ENCODE measurements around the gene ABHD13. TPM values are rescaled to one million over a fixed set of nuclear protein-coding genes. Genes with fewer than 3 reads are reported as not detected.

ABHD13 gene
- 10.4 and 10.9 TPM in 2 replicates for total RNA-seq (2014; rRNA removed; shearing (Covaris generic))
- 4.6 and 5.4 TPM in 2 replicates for polyA plus RNA-seq (2016; fragmentation: Nextera tagmentation; extraction: Ambion mirVana)
- long read RNA-seq, full-length matches to known transcripts, result 8 of 9 reads
- long read RNA-seq, partial matches to known transcripts, result 0 of 9 reads
- long read RNA-seq, other reads (novel, unspliced or antisense), result 1 of 9 reads

DNA sequence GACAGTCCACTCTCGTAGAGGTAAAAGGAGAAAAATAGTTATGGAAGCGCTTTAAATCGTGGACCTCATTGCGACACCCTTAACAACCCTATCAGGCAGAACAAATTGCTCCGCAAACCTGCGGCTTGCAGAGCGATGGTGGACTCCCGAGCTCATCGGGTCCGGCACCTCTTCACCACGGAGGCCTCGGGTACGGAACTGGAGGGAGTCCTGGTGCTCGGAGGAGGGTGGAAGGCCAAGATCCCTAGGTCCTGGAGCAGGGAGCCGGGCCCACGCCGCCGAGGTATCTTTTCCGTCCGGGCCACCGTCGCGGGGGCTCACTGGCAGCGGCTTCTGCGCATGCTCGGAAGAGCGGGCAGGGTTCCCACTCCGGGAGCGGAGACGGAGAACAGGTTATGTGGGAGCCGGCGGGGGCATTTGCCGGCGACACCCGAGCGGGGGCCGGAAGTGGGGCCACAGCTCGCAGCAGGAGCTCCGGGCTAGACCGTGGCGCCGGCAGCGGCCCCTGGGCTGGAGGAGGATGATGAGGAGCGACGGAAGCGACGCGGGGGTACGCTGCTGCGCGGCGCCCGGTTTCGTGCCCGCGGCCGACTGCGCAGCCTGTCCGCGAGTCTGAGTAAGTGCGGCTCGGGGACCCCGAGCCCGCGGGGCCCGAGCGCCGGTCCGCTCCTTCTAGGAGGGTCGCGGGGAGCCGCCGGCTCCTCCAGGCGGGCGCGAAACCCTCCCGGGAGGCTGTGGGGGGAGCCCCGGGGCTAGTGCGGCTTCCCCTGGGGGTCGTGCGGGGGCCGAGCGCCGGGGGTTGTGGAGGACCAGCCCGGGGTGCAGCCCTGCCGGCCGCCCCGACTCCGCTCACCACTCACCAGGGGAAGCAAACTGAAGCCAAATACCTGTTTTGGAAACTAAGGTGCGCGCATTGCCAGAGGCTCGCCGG, at the start of gene ABHD13:
Gene ABHD13 (plus strand): TSS at position 349 of the 931 bp plus-strand sequence. CDS start 10,827 bp downstream, outside the sequence.
- peak within 1 kb of the TSS; percentile 91 for H3K4me3 Mint-ChIP-seq
- peak; percentile 95 for DNase-seq (ENCODE audit: low spot score)
- 0 out of 2 replicates have a peak, but pooled peaks cover 3% of the 10 kb centered on the region for H3F3A ChIP-seq (replicated peaks; ENCODE audit: low read depth)
- H3K27me3 ChIP-seq (ENCODE audit: insufficient read depth), result no peaks in the 10 kb centered on the region
- peaks cover 16% of the 10 kb centered on the region for H3K4me1 ChIP-seq (ENCODE audit: insufficient read depth)
- H3K79me2 ChIP-seq (replicated peaks; ENCODE audit: insufficient read depth), result peaks cover 46% of the 10 kb centered on the region
- H4K20me1 ChIP-seq (replicated peaks; ENCODE audit: insufficient read depth), result peaks cover 6% of the 10 kb centered on the region; the same call in 1 of the 2 replicates
- TF ChIP-seq, protein P1, sequence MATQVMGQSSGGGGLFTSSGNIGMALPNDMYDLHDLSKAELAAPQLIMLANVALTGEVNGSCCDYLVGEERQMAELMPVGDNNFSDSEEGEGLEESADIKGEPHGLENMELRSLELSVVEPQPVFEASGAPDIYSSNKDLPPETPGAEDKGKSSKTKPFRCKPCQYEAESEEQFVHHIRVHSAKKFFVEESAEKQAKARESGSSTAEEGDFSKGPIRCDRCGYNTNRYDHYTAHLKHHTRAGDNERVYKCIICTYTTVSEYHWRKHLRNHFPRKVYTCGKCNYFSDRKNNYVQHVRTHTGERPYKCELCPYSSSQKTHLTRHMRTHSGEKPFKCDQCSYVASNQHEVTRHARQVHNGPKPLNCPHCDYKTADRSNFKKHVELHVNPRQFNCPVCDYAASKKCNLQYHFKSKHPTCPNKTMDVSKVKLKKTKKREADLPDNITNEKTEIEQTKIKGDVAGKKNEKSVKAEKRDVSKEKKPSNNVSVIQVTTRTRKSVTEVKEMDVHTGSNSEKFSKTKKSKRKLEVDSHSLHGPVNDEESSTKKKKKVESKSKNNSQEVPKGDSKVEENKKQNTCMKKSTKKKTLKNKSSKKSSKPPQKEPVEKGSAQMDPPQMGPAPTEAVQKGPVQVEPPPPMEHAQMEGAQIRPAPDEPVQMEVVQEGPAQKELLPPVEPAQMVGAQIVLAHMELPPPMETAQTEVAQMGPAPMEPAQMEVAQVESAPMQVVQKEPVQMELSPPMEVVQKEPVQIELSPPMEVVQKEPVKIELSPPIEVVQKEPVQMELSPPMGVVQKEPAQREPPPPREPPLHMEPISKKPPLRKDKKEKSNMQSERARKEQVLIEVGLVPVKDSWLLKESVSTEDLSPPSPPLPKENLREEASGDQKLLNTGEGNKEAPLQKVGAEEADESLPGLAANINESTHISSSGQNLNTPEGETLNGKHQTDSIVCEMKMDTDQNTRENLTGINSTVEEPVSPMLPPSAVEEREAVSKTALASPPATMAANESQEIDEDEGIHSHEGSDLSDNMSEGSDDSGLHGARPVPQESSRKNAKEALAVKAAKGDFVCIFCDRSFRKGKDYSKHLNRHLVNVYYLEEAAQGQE (IDR thresholded peaks at IDR 0.05; ENCODE audit: unreplicated experiment), result peak; percentile 11
- TF ChIP-seq NANOG (IDR thresholded peaks at IDR 0.05; ENCODE audit: borderline replicate concordance), result no peak
- peak; percentile 84 for TF ChIP-seq CREB1 (CRISPR knock-in tag; IDR thresholded peaks at IDR 0.05; ENCODE audit: low read depth)
- TF ChIP-seq, protein P2, sequence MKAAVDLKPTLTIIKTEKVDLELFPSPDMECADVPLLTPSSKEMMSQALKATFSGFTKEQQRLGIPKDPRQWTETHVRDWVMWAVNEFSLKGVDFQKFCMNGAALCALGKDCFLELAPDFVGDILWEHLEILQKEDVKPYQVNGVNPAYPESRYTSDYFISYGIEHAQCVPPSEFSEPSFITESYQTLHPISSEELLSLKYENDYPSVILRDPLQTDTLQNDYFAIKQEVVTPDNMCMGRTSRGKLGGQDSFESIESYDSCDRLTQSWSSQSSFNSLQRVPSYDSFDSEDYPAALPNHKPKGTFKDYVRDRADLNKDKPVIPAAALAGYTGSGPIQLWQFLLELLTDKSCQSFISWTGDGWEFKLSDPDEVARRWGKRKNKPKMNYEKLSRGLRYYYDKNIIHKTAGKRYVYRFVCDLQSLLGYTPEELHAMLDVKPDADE (IDR thresholded peaks at IDR 0.05), result peak; percentile 65
- peak; percentile 51 for TF ChIP-seq POLR2AphosphoS5 (IDR thresholded peaks at IDR 0.05; ENCODE audit: low read depth)
- TF ChIP-seq ZNF331 (CRISPR knock-in tag; IDR thresholded peaks at IDR 0.05; ENCODE audit: low read depth), result 0 out of 2 replicates have a peak, but pooled peaks have one; percentile 9
- TF ChIP-seq EZH2 (IDR thresholded peaks at IDR 0.05; ENCODE audit: low read depth, unreplicated experiment), result no peak
- H3K4me2 ChIP-seq, result peak within 1 kb of the TSS; percentile 87
- H3K9me2 ChIP-seq (ENCODE audit: insufficient read depth), result no peaks in the 10 kb centered on the region
- peaks cover 23% of the 10 kb centered on the region for H3K4me1 Mint-ChIP-seq
- peak within 1 kb of the TSS; percentile 93 for H3K4me3 ChIP-seq
- no peaks in the 10 kb centered on the region for H3K9me3 Mint-ChIP-seq
- peak; percentile 68 for ATAC-seq
- H3K36me3 ChIP-seq (ENCODE audit: insufficient read depth), result no peaks in the 10 kb centered on the region
- H2AFZ ChIP-seq, result peak within 1 kb of the TSS; percentile 98
- H3K36me3 Mint-ChIP-seq (ENCODE audit: low read depth), result no peaks in the 10 kb centered on the region
- peaks cover 6% of the 10 kb centered on the region for H3K27me3 Mint-ChIP-seq (ENCODE audit: insufficient read depth, low read depth, poor library complexity)
- peak within 1 kb of the TSS; percentile 96 for H3K27ac ChIP-seq (ENCODE audit: low read depth)
- H3K27ac Mint-ChIP-seq, result peak within 1 kb of the TSS; percentile 95

DNA sequence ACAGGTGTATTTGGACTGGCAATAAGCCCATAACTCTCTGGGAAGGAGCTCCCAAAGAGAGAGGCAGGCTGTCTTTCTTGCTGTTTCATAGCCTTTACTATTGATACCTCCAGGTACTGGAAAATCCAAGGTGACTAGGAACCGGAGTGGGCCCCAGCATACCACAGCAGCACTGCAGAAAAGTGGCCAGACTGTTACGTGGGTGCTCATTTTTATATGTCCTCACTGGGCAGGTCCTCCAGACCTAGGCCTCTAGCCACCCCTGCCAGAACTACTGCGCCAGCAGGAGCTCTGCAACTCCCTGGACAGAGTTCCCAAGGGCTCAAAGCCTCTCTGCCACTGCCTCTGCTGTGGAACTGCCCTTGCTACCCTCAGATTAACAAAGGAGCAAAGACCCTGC, 49.3 kb upstream of the ABHD13 start:
- no peaks in the 10 kb centered on the region for H3K27me3 ChIP-seq (ENCODE audit: insufficient read depth)
- H3K27ac ChIP-seq (ENCODE audit: low read depth), result no peak overlapping the region
- peaks cover 6% of the 10 kb centered on the region for H3K27me3 Mint-ChIP-seq (ENCODE audit: insufficient read depth, low read depth, poor library complexity)
- no peak for TF ChIP-seq CREB1 (CRISPR knock-in tag; IDR thresholded peaks at IDR 0.05; ENCODE audit: low read depth)
- TF ChIP-seq EZH2 (IDR thresholded peaks at IDR 0.05; ENCODE audit: low read depth, unreplicated experiment), result no peak
- no peak for TF ChIP-seq EZH2phosphoT487 (IDR thresholded peaks at IDR 0.05; ENCODE audit: unreplicated experiment)
- no peak for TF ChIP-seq STAT1 (IDR thresholded peaks at IDR 0.05; ENCODE audit: unreplicated experiment)

More for the DNA sequence above, 49.3 kb upstream of the ABHD13 start:
- H4K20me1 ChIP-seq (replicated peaks; ENCODE audit: insufficient read depth), result no peaks in the 10 kb centered on the region
- Mint-ChIP-seq H3K36me3 (ENCODE audit: low read depth) (peaks cover 8% of the 10 kb centered on the region; the same call in 2 of the 3 replicates), H3K4me3 (no peak overlapping the region), H3K9me3 (peaks cover 16% of the 10 kb centered on the region; the same call in 2 of the 3 replicates), H3K27ac (no peak overlapping the region), H3K4me1 (no peaks in the 10 kb centered on the region)
- DNase-seq (ENCODE audit: low spot score) (no peak), ATAC-seq (no peak)
- H3K79me2 ChIP-seq (replicated peaks; ENCODE audit: insufficient read depth), result no peaks in the 10 kb centered on the region
- no peaks in the 10 kb centered on the region for H3K36me3 ChIP-seq (ENCODE audit: insufficient read depth)
- no peak overlapping the region for H3K4me3 ChIP-seq
- H3K9me2 ChIP-seq (ENCODE audit: insufficient read depth), result no peaks in the 10 kb centered on the region; the same call in none of the 2 replicates
- no peak overlapping the region for H3K4me2 ChIP-seq
- no peak overlapping the region for H2AFZ ChIP-seq
- H3F3A ChIP-seq (replicated peaks; ENCODE audit: low read depth), result no peaks in the 10 kb centered on the region
- no peaks in the 10 kb centered on the region for H3K4me1 ChIP-seq (ENCODE audit: insufficient read depth)
